ENCODE results near the gene PUS7. TPM values are rescaled to one million over a fixed set of nuclear protein-coding genes. Genes with fewer than 3 reads are reported as not detected.
A peak's percentile ranks its signal among the peaks of the same experiment; 100 is the strongest.

PUS7 gene
- total RNA-seq, 1 donor from 2014 or later, result 29.5 TPM

DNA sequence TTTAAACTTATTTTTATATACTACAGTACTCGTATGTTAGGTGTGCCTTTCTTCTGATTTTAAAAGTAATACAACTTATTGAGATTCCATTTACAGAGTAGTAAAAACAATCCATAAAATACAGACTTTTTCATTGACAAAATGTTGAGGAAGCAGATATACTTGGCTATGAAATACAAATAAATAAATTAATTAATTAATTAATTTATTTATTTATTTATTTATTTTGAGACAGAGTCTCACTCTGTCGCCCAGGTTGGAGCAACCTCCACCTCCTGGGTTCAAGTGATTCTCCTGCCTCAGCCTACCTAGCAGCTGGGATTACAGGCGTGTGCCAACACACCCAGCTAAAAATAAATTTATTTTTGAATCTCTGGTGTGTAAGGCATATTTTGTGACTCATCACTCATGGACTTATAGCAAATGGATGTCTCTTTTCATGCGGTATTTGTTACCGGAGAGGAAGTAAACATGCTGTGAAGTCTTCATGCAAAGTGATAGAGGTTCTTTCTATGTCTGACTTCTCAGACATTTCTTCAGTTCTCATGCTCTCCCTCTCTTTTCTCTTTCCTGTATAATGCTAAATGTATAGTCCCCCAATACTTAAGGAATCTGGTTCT lies 113.2 kb downstream of the PUS7 start:
- H3K27me3 ChIP-seq (ENCODE audit: control insufficient read depth, insufficient read depth, low read length), result no peaks in the 10 kb centered on the region
- TF ChIP-seq, protein P1, sequence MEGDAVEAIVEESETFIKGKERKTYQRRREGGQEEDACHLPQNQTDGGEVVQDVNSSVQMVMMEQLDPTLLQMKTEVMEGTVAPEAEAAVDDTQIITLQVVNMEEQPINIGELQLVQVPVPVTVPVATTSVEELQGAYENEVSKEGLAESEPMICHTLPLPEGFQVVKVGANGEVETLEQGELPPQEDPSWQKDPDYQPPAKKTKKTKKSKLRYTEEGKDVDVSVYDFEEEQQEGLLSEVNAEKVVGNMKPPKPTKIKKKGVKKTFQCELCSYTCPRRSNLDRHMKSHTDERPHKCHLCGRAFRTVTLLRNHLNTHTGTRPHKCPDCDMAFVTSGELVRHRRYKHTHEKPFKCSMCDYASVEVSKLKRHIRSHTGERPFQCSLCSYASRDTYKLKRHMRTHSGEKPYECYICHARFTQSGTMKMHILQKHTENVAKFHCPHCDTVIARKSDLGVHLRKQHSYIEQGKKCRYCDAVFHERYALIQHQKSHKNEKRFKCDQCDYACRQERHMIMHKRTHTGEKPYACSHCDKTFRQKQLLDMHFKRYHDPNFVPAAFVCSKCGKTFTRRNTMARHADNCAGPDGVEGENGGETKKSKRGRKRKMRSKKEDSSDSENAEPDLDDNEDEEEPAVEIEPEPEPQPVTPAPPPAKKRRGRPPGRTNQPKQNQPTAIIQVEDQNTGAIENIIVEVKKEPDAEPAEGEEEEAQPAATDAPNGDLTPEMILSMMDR (IDR thresholded peaks at IDR 0.05; ENCODE audit: insufficient read depth, low read length, severe bottlenecking), result no peak
- H3K36me3 ChIP-seq (ENCODE audit: control insufficient read depth, insufficient read depth, low read length), result no peaks in the 10 kb centered on the region
- FAIRE-seq (no peak), DNase-seq (ENCODE audit: low read depth) (peak; percentile 66)
- no peak overlapping the region for H3K4me3 ChIP-seq (ENCODE audit: low read depth, low read length)

Other genes with a start within 250 kb of the PUS7 start
- 43.4 and 70.0 TPM in 2 replicates for gene SRPK2, start 133.3 kb downstream of the PUS7 start, total RNA-seq
- 9.0 and 9.5 TPM in 2 replicates for gene RINT1, start 9.9 kb upstream of the PUS7 start, total RNA-seq
- gene EFCAB10, start 59.2 kb upstream of the PUS7 start, total RNA-seq, result 0.51 and 0.53 TPM in 2 replicates